NCI-H1930 (cell line): ENCODE measurements around the gene SEMA5A.

Source experiments
- DNase-seq, 2 experiments: peaks; one replicate each; lab custom pipeline; 2025; lab: John Stamatoyannopoulos, UW

The SEMA5A gene

GRCh38 chr5:9549941-9550340 is 4.1 kb upstream of the SEMA5A start:
- DNase-seq, result no peak

GRCh38 chr5:9547122-9547947 is 1.5 kb upstream of the SEMA5A start:
- DNase-seq, result no peak

- DNase-seq, result no peak
These were observed 511 bp downstream of the SEMA5A start for GRCh38 chr5:9545136-9545991.

GRCh38 chr5:9544502-9545135 is 1.3 kb downstream of the SEMA5A start:
- peak; percentile 60 to 83 for DNase-seq

GRCh38 chr5:9544056-9544455 is 1.8 kb downstream of the SEMA5A start:
- DNase-seq, result no peak

GRCh38 chr5:9543311-9543920 is 2.5 kb downstream of the SEMA5A start:
- no peak for DNase-seq

GRCh38 chr5:9540791-9541190 is 5.1 kb downstream of the SEMA5A start:
- no peak for DNase-seq

GRCh38 chr5:9538504-9538903 is 7.4 kb downstream of the SEMA5A start:
- DNase-seq, result no peak

GRCh38 chr5:9537223-9538141 is 8.4 kb downstream of the SEMA5A start:
- DNase-seq, result no peak

GRCh38 chr5:9536717-9537116 is 9.2 kb downstream of the SEMA5A start:
- no peak for DNase-seq

GRCh38 chr5:9534881-9535517 is 10.9 kb downstream of the SEMA5A start:
- DNase-seq, result no peak

GRCh38 chr5:9533562-9534364 is 12.1 kb downstream of the SEMA5A start:
- no peak for DNase-seq

- DNase-seq, result no peak
These were observed 12.8 kb downstream of the SEMA5A start for GRCh38 chr5:9533096-9533495.

- no peak for DNase-seq
These were observed 16.4 kb downstream of the SEMA5A start for GRCh38 chr5:9529513-9529912.

- DNase-seq, result no peak
These were observed 16.8 kb downstream of the SEMA5A start for GRCh38 chr5:9529041-9529480.

GRCh38 chr5:9524941-9525340 is 20.9 kb downstream of the SEMA5A start:
- no peak for DNase-seq

- DNase-seq, result no peak
These were observed 22.6 kb downstream of the SEMA5A start for GRCh38 chr5:9523090-9523823.

GRCh38 chr5:9519537-9519936 is 26.3 kb downstream of the SEMA5A start:
- no peak for DNase-seq

GRCh38 chr5:9516591-9516990 is 29.3 kb downstream of the SEMA5A start:
- DNase-seq, result no peak
